Stimulated activated naive CD8-positive, alpha-beta T cell treated with anti-CD3 and anti-CD28 coated beads, Interleukin-15, Interleukin-2, amounts not matched to agents 100 U/mL and 50 U/mL, for 24 hours (primary cell): ENCODE measurements around the gene CA5A.
A peak's percentile ranks its signal among the peaks of the same experiment; 100 is the strongest.
"Not testable (repeated sequence)": the region's sequence is repeated elsewhere in the genome, so short reads cannot be mapped to it uniquely, and the experiment has no call there.

Experiments used
- ATAC-seq: fragments of 150-1000 bp; cut with Tn5 transposase; one replicate; pipeline ENCODE4 v1.10.0; 2021
- DNase-seq: peaks from one replicate; pipeline ENCODE4 v3.0.0; 2021

CA5A gene

DNA sequence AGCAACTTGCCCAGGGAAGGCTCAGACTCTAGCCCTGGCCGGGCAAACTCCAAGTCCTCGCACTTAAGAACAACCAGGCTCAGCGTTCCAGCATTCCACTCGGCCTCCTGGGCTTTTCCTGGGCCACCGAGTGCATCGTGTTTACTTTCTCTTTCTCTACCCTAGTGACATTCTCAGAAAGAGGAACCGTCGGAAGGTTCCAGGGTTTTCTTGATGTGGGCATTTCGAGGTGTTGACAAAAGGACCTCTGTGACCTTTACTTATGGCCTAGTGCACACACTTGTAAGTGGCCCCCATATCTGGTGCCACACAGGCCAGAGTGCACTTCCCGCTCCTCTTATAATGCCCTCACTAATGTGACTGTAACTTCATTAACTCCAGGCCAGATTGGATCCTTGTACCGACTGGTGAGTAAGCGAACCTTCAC, 11.8 kb upstream of the CA5A start:
- ATAC-seq (no peak), DNase-seq (no peak)

DNA sequence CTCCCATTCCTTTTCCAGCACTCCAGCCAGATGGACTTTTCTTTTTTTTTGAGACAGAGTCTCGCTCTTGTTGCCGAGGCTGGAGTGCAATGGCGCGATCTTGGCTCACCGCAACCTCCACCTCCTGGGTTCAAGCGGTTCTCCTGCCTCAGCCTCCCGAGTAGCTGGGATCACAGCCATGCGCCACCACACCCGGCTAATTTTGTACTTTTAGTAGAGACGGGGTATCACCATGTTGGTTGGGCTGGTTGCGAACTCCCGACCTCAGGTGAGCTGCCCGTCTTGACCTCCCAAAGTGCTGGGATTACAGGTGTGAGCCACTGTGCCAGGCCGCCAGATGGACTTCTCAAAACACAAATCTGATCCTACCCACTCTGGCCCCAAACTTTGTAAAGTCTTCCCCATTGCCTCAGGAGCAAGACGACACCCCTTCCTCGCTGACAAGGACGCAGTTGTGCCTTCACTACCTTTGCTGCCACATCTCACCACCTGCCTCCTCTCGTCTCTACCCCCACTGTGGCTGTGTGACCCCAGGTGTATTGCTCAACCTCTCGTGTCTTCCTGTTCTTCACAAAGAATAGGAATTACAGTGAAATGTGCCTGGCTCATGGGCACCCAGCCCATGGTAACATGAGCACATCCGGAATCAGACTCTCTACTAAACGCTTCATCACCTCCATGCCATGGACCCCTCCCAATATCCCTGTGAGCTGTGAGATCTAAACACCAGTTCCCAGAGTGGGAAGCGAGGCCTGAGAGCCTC, 11.2 kb upstream of the CA5A start:
- ATAC-seq (no peak), DNase-seq (no peak)

DNA sequence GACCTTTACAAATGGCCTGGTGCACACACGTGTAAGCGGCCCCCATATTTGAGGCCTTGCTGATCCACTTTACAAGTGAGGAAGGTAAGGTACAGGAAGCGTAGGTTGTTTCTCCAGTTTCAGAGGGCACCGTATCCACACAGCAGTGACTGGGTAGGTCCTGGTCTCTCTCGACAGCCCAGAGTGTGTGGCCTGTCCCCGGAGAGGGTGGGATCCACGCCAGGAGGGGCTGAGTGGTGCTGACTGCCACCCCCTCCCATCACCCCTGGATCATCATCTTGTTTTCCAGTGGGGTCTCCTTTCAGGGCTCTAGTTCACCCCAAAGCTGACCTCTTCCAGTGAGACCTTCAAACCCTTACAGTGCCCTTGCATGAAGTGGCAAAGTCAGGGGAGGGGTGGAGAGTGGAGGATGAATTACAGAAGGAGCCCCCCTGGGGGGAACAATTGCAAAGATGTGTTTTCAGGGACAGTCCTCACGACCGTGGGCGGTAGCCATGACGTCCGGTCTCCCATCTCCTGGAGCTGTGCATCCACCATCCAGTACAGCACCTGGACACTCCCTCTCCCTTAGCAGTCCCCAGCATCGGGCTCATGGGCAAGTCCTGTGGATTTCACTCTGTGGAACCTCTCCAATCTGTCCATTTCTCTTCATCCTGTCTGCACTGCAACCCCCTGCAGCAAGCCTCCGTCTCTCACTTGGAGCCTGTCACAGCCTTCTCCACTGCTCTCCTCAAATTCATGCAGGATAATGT, 10.4 kb upstream of the CA5A start:
- DNase-seq (no peak), ATAC-seq (no peak)

DNA sequence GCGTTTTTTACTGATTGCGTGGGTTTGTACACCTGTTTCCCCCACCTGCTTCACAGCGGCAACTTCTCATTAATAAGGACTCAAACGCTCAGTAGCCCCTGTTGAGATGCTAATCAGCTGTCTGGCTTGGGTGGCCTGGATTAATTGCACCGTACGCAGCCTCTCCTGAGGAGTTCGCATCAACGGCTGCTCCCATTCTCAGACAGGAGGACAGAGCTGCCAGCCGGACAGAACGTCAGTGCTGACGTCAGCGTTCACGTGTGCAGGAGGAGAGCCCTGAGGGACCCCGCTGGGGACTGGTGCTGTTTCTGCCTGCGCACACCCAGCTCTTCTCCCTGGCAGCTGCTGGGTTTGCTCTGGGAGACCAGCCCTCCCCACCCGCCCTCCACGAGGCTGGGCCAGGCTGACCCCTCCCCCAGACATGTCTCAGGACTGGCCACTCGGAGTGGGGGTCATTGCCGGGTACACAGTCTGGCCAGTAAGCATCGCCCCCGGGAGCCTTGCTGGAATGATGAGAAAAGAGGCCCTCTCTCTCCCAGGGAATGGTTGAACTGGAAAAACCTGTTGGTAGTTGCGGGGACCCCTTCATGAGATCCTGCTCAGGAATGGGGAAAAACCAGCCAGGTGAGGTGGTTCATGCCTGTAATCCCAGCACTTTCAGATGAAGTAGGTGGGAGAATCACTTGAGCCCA, 9.2 kb upstream of the CA5A start:
- peak; percentile 51 for DNase-seq
- peak; percentile 53 for ATAC-seq

DNA sequence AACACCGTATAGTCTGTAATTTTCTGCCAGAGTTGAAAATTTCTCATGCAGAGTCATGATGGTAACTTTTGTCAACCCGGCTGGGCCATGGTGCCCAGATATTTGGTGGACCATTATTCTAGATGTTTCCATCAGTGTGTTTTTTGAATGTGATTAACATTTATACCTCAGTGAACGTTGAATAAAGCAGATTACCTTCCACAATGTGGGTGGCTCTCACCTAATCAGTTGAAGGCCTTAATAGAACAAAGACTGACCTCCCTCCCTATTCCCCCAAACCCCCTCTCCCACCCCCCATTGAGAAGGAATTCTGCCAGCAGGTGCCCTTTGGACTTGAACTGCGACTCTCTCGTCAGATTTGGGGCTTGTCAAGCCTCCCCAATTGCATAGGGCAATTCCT, 6.4 kb upstream of the CA5A start:
- ATAC-seq (no peak), DNase-seq (no peak)

DNA sequence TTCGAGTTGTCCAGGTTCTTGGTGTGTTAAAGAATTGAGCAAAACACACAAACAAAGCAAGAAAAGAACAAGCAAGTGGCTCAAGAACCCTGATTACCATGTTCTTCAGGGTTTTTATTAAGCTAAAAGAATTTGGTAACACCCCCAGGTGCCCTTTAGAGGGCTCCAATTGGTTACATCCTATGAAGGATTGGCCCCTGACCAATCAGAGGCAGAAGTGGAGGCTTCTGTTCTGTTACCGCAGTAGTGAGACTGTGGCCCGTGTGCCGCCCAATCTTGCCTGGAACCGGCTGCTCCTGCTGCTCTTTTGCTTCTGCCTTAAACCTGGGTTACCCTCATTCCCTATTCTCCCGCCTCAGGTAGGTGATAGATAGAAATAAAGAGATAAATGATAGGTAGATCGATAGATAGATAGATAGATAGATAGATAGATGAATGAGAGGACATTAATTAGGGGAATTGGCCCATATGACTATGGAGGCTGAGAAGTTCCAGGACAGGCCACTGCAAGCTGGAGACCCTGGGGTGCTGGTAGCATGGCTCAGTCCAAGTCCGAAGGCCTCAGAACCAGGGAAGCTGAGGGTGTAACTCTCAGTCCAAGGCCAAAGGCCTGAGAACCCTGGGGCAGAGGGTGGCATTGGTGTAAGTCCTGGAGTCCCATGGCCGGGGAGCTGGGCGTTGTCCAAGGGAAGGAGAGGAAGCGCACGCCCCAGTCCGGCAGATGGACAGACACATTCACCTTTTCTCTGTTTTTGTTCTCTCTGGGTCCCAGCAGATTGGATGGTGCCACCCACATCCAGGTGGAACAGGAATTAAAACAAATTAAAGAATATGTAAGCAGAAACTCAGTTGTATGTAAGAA, 3.5 kb upstream of the CA5A start:
- ATAC-seq = no peak
- no peak for DNase-seq

DNA sequence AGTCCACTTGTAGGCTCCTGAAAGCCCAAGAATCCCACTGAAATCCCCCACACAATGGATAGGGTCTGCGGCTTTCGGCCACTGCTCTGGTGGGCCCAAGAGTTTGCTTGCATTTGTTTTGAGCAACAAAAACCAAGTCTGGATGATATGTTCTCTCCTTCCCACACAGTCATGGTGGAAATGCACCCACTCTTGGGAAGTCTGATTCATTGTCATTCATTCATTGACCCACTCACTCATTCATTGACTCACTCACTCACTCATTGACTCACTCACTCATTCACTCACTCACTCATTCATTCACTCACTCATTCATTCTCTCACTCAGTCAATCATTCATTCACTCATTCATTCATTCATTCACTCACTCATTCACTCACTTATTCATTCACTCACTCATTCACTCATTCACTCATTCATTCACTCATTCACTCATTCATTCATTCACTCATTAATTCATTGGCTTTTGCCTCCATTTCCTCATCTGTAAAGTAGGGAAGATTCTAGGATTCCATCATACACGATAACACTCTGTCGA, 2.2 kb upstream of the CA5A start:
- no peak for DNase-seq
- ATAC-seq = no peak

DNA sequence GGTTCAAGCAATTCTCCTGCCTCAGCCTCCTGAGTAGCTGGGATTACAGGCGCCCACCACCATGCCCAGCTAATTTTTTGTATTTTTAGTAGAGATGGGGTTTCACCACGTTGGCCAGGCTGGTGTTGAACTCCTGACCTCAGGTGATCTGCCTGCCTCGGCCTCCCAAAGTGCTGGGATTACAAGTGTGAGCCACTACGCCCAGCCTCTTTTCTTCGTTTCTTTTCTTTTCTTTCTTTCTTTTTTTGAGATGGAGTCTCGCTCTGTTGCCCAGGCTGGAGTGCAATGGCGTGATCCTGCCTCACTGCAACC, 858 bp upstream of the CA5A start:
- not testable (repeated sequence) for DNase-seq, ATAC-seq

DNA sequence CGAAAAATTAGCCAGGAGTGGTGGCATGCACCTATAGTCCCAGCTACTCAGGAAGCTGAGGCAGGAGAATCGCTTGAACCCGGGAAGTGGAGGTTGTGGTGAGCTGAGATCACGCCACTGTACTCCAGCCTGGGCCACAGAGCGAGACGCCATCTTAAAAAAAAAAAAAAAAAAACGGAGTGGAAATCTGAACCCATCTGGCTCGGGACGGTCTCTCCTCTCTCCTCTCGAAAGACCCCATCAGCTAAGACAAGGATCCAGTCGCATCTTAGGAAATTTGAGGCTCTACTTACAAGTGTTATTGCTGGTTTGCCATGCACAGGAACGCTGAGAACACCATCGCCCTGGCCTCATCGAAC, 334 bp downstream of the CA5A start:
- not testable (repeated sequence) for ATAC-seq, DNase-seq

DNA sequence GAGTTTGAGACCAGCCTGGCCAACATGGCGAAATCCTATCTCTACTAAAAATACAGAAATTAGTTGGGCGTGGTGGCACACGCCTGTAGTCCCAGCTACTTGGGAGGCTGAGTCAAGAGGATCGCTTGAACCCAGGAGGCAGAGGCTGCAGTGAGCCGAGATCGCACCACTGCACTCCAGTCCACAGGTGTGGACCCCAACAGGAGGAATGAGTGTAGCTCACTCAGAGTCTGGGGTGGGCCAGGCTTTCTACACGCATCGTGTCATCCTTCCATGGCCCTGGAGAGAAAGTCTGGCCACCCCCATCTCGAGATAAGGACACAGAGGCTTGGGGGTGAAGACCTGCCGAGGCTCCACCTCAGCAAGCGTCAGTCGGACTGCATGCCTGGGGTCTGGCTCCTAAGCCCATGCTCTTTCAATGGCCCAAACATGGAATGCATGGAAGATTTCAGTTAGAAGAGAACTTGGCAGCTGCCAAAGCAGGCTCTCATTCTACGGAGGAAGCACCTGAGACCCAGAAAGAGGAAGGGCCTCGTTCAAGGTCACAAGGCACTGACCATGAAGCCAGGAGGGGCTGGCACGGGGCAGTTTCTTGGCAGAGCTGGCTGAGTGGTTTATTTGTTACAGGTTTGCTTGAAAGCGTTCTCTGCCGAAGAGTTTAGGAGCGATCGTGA, 1.4 kb downstream of the CA5A start:
- not testable (repeated sequence) for ATAC-seq

DNA sequence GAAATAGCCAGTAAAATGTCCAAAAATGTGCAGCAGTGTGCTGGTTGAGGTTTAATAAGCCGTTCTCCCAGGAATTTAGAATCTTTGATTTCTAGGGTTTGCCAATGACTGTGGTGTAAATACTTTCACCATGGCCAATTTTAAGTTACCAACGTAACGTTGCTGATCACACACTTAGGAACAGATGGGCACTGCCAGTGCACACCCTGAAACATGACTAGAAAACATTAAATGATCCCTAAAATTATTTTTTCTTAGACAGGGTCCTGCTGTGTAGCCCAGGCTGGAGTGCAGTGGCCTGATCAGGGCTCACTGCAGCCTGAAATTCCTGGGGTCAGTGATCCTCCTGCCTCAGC, 3.2 kb downstream of the CA5A start:
- DNase-seq (no peak), ATAC-seq (no peak)

More for the DNA sequence above, 1.4 kb downstream of the CA5A start:
- not testable (repeated sequence) for DNase-seq

DNA sequence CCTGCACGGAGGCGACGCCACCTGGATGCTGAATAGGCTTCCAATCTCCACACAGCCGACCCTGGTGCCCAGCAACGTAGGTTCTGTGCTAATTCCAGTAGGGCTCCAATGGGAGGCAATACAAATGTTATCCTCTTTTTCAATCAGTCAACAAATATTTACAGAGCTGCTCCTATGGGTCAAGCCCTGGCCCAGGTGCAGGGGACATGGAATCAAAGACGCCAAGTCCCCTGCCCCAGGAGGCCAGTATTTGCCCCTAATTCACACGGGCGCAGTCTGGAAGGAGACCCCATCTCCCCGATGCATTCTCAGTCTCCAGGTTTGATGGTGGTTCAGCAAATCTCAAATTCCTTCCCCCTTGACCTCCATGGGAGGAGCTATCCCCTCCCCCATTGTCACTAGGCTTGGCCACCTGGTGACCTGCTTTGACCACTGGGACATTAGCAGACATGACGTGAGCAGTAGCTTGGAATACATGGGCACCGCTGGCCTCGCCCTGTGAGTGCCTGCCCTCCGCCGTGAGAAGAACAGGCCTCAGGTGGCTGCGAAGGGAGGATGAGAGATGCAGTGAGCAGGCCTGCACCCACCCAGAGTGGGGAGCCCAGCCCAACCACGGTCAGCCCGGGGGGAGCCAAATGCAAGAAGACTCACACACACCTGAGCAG, 3.7 kb downstream of the CA5A start:
- DNase-seq, ATAC-seq: not testable (repeated sequence)

DNA sequence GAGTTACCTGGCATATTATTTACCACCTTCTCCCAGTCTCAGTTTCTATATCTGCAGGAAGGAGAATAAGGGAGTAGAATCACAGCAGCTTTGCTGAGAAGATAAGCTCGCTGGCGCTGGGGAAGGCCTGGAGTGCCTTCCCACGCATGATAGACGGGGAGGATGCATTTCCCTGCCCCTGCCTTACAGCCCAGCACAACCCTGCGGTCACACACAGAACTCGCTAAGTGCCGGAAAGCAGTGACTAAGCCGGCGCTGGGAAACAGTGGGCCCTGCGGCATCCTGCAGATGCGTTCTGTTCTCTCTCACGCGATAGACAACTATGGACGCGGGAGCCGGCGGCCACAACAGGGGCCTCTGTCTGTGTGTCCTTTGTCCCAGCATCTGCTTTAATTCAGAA, 4.8 kb downstream of the CA5A start:
- peak; percentile 40 for ATAC-seq

DNA sequence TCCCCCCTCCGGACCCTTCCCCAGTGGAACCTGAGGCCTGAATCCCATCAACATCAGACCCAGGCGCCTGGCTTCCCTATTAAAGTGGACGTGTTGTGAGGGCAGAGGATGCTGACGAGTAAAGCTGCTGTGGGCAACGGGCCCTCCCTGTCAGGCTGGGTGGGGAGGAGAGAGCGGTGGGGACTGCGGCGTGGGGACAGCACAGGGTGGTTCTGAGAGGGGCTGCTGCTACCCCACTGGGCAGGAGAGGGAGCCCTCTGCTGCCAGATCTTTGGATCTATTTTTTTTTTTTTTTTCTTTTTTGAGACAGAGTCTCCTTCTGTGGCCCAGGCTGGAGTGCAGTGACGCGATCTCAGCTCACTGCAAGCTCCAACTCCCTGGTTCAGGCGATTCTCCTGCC, 5.9 kb downstream of the CA5A start:
- ATAC-seq = peak; percentile 49
- no peak for DNase-seq

More for the DNA sequence above, 4.8 kb downstream of the CA5A start:
- DNase-seq = no peak

DNA sequence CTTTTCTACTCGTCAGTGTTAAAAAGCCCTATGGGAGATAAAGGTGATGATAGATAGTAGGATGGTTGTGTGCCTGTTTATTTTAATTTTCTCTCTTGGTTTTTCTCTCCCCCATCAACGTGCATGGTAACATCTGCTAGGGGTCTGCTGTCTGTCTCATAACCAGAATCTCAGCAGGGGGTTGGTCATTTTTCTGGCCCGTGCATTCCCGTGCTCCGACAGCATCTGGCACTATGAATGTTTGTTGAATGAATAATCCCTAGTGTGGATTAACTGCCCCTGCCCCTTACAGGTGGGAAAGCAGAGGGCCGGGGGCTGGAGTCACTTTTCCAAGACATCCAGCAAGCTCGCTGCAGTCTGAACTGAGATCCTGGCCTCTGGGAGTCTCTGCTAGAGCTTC, 6.3 kb downstream of the CA5A start:
- no peak for DNase-seq
- ATAC-seq = no peak

DNA sequence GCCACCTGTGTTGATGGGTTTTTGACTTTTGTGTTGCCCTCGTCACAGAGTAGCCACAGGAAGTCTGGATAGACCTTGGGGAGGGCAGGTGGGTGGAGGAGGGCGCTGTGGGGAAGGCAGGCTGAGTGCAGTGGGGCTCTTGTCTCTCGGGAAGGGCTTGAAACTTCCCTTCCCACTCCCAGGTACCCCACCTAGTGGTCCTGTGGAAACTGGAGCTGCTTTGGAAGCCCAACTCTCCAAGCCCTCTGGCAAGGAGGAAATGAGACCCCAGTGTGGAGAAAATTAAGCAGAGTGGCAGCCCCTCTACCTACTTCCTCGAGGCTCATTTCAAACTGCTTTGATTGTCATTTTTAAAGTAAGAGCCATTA, 9.2 kb downstream of the CA5A start:
- ATAC-seq = no peak
- no peak for DNase-seq

DNA sequence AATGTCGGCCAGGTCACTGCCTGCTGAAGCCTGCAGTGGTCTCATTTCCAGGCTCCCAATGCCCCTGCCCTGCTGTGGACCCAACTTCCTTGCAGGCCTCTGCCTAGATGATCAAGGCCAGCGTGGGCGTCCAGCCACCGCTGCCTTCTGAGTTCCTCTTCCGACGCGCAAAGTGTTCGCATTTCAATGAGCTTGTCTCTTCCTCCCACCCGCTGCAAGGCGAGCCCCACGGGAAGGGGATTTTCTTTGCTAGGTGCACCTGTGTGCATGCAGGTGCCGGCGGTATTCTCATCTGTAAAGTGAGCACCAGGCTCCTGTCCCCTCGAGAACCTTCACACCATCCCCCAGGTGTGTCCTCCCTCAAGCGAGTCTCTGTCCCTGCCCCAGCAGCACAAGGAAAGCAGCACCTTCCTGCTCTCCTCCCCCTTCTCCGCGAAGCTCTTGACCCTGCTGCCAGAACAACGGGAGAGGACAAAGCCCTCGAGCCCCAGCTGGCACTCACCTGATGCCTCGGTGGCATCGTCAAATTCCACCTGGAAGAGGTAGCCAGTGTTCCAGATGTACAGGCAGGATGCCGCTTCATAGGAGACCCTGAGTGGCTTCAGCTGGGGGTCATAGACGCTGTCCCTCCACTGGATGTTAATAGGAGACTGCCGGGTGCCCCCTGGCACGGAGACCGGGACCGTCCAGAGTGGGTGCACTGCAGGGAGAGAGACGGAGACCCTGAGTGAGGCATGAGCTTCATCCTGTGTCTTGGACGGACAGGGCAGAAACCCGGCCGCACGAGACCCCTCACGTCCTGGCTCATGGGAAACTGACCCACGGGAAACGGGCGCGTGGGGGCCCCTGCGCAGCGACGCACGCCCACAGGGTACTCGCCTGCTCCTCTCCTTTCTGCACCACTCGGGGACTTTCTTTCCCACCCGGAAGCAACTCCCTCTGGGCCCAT, 9.8 kb downstream of the CA5A start:
- ATAC-seq (no peak), DNase-seq (peak; percentile 37)

DNA sequence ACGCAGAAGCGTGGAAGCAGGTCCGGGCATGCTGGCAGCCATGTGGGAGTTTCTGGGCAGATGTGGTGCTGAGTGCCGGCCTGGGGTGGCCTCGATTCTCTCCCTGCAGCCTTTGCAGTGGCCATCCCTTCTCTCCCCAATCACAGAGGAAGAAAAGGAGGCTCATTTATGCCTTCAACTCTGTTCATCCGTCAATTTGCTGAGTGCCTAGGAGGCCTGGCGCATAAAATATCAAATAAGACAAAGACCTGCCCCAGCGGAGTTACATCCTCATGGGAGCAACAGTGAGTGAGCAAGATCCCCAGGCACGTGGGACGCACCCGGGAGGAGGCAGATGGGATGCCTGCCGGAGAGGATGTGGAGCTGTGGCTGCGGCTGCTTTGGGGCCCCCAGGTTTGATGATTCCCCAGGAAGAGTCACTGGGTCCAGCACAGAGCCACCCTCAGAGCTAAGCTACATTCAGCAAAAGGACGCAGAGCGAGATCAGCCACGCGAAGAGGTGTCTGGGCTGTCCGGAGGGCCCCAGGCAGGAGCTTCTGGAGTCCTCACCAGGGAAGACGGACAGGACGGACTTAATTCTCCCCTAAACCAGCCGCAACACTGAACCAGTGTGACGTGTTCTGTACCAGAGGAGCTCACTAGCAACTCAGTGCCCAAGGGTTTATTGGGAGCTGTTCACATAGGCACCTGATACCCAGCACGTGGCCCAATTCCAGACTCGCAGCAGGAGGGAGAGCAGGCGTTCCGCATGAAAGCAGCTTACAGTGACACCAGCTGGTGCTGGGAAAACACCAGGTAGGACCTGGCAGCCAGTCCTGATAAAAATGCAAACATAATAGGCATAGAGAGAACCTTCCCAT, 11.3 kb downstream of the CA5A start:
- ATAC-seq (no peak), DNase-seq (no peak)
